ENCODE data around the gene AVEN.
"Not testable (repeated sequence)": the region's sequence is repeated elsewhere in the genome, so short reads cannot be mapped to it uniquely, and the experiment has no call there.

The AVEN gene

GRCh38 chr15:33852094-33852493 lies 186.9 kb downstream of the AVEN start:
- no peak for DNase-seq (ENCODE audit: low read depth)

DNA sequence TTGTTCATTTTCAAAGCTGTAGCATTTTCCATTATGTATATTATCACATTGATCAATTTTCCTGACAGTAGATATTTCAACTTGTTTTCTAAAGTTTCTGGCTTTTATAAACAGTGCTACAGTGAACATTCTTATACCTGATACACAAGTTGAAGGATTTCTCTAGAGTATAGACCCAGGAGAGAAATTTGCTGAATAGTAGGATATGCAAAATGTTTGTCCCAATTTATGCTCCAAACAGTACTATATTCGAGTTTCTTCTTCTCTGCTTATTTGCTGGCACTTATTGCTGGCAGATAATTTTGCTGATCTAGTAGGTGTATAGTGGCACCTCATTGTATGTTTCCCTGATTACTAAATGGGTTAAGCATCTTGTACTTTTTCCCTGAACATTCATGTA lies 187.9 kb downstream of the AVEN start:
- DNase-seq (ENCODE audit: low read depth): no peak

DNA sequence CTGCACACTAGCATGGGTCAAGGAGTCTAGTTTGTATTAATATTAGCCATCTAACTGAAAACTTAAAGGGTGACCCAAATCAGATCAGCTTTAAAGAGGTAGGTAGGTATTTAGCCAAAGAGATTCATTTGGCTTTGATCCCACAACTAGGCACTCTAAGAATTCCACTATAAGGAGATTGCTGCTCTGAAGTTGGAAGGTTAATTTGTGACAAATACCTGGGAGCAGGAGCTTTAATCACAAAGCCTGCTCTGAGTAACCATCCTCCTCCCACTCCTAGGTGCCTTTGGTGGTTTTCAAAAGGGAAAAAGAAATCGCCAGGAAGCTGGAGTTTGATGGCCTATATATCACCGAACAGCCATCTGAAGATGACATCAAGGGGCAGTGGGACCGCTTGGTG lies 191.0 kb downstream of the AVEN start:
- no peak for DNase-seq (ENCODE audit: low read depth)

- no peak for DNase-seq (ENCODE audit: low read depth)
These were observed 192.1 kb downstream of the AVEN start for GRCh38 chr15:33846862-33847261.

DNA sequence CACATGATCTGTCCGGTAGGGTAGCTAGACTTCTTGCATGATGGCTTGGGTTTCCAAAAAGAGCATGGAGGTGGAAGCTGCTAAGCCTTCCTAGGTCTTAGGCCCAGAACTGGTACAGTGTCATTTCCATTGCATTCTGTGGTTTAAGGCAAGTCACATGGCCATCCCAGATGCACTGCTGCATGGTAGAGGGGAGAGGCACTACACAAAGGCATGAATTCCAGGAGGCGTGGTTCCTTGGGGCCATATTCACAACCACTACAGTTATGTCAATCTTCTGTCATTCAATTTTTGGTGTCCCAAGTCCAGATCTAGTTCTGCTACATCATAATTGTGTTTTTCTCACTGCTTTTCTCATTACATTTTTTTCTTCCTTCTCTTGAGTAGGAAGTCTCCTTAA lies 192.9 kb downstream of the AVEN start:
- DNase-seq (ENCODE audit: low read depth): no peak

- no peak for DNase-seq (ENCODE audit: low read depth)
These were observed 194.4 kb downstream of the AVEN start for GRCh38 chr15:33844597-33844996.

DNA sequence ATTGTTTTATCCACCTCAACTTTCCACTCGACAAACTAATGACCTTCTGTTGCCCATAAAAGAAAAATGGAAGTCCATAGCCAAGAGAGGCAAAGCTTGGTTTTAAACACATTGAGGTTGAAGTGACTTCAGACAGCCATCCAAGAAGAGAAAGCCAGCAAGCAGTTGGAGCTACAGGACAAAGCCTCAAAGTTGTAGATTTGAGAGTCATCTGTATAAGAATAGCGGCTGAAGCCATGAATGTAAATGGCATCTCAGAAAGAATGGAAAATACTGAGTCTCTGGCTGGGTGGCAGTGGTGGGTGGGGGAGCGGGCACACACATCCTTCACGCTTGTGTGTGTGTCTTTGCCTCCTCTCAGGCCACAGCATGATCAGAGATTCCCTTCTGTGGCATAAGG lies 194.8 kb downstream of the AVEN start:
- no peak for DNase-seq (ENCODE audit: low read depth)

DNA sequence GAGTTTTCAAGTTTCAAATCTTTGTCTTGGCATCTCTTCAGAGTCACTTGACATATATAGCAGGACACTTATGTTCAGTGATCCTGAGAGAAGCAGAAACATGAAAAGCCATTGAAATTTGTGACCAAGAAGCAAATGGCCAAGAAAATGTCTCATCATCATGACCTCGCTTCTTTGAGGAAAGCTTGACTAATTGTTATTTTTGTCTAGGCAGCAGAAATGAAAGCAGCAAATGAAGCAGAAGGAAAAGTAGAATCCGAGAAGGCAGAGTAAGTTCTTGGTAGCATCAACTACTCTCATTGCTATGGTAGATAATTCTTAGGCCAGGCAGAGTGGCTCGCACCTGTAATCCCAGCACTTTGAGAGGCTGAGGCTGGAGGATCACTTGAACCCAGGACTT lies 198.4 kb downstream of the AVEN start:
- DNase-seq (ENCODE audit: low read depth): no peak

- DNase-seq (ENCODE audit: low read depth): no peak
These were observed 199.5 kb downstream of the AVEN start for GRCh38 chr15:33839540-33839939.

GRCh38 chr15:33837294-33837693 lies 201.7 kb downstream of the AVEN start:
- no peak for DNase-seq (ENCODE audit: low read depth)

GRCh38 chr15:33834892-33835743 lies 203.9 kb downstream of the AVEN start:
- no peak for DNase-seq (ENCODE audit: low read depth)

DNA sequence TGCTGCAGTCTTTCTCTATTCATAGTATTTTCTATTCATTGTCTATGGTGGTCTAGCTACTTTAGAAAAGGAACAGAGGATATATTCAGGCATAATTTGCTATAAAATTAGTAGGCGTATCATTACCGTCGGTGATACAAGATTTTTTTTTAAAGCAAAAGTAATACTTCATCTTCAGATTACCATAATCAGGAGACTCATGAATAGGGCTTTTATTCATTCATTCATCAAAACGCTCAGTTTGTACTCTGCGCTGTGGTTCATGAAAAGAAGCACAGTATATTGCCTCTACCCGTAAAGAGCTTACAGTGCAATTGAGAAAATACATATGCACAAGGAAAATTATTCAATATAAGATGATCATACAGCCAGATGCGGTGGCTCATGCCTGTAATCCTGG lies 207.4 kb downstream of the AVEN start:
- no peak for DNase-seq (ENCODE audit: low read depth)

DNA sequence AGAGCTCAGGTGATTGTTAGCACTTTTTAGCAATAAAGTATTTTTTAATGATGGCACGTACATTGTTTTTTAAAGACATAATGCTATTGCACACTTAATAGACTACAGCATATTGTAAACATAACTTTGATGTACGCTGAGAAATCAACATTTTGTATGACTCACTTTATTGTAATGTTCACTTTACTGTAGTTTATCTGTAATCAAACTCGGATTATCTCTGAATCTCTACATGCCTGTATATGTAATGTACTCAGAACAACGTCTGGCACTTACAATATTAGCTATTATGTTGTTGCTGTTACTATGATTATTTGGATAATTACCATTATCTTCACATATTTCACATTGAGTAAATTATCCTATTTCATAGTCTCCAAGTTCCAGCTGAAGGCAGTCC lies 208.7 kb downstream of the AVEN start:
- DNase-seq (ENCODE audit: low read depth): no peak

GRCh38 chr15:33826201-33826600 lies 212.8 kb downstream of the AVEN start:
- no peak for DNase-seq (ENCODE audit: low read depth)

DNA sequence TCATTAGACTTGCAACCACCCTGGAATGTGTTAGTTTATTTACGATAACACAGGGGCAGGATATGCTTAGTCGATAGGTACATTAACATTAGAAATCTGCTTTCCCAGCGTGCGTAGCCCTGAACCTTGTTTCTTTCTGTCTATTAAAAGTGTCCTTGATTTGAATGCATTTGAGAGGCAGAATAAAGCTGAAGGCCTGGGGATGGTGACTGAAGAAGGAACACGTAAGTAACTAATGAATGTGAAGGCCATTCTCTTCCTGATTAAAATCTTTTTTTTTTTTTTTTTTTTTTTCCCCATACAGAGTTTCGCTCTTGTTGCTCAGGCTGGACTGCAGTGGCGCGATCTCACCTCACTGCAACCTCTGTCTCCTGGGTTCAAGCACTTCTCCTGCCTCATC lies 213.6 kb downstream of the AVEN start:
- no peak for DNase-seq (ENCODE audit: low read depth)

DNA sequence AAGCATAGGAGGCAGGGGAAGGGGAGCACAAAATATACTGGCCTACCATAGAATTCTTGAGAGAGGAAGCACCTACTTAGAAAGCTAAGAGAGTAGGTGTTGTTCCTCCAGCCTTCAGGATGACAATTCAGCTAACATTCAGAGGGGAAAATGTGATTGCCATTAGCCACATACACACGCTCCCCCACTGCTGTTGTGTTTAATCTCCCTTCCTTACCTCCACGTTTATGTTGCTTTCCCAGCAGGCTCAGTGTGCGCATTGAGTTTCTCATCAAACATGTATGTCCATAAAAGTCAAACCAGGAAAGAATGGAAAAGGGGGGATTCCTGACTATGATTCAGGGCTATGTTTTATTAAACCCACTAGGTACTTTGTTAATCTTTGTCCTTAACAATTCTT lies 215.9 kb downstream of the AVEN start:
- no peak for DNase-seq (ENCODE audit: low read depth)

GRCh38 chr15:33822479-33822878 lies 216.5 kb downstream of the AVEN start:
- DNase-seq (ENCODE audit: low read depth): no peak

GRCh38 chr15:33819499-33819898 lies 219.5 kb downstream of the AVEN start:
- DNase-seq (ENCODE audit: low read depth): not testable (repeated sequence)

All from HS-5 (cell line).